ENCODE measurements around the gene BSDC1. TPM values are rescaled to one million over a fixed set of nuclear protein-coding genes. Genes with fewer than 3 reads are reported as not detected.

The BSDC1 gene
- total RNA-seq, 1 donor, result 68.0 TPM

- no peaks in the 10 kb centered on the region for H3K4me1 ChIP-seq (ENCODE audit: insufficient read depth, low read length)
- no peaks in the 10 kb centered on the region for H3K79me2 ChIP-seq (ENCODE audit: insufficient read depth, low read length)
- H2AFZ ChIP-seq (ENCODE audit: low read length), result no peak overlapping the region
- TF ChIP-seq CTCF (IDR thresholded peaks at IDR 0.05; ENCODE audit: extremely low read depth, low read depth, low read length), result no peak
- H3K4me3 ChIP-seq (ENCODE audit: insufficient read depth, low read length), result no peak overlapping the region
- peaks cover 4% of the 10 kb centered on the region for H4K20me1 ChIP-seq (ENCODE audit: insufficient read depth, low read length)
- H3K27me3 ChIP-seq (ENCODE audit: insufficient read depth, low read length), result no peaks in the 10 kb centered on the region
- no peaks in the 10 kb centered on the region for H3K9me3 ChIP-seq (ENCODE audit: low read depth, low read length)
- peak; percentile 39 for DNase-seq (ENCODE audit: insufficient read length, low spot score, missing footprints)
- no peak overlapping the region for H3K4me2 ChIP-seq (ENCODE audit: insufficient read depth, low read length)
- H3K27ac ChIP-seq (ENCODE audit: low read depth, low read length), result no peak overlapping the region
- H3K36me3 ChIP-seq (ENCODE audit: insufficient read depth, low read length), result peaks cover 71% of the 10 kb centered on the region
These were observed 26.2 kb downstream of the BSDC1 start for GRCh38 chr1:32367912-32368635.

GRCh38 chr1:32365445-32365844, 28.8 kb downstream of the BSDC1 start:
- Histone ChIP-seq H3K9me3 (ENCODE audit: low read depth, low read length) (no peaks in the 10 kb centered on the region), H4K20me1 (ENCODE audit: insufficient read depth, low read length) (peaks cover 8% of the 10 kb centered on the region), H3K4me3 (ENCODE audit: insufficient read depth, low read length) (no peak overlapping the region), H3K36me3 (ENCODE audit: insufficient read depth, low read length) (peaks cover 54% of the 10 kb centered on the region), H3K4me1 (ENCODE audit: insufficient read depth, low read length) (peaks cover 8% of the 10 kb centered on the region), H3K27ac (ENCODE audit: low read depth, low read length) (no peak overlapping the region), H2AFZ (ENCODE audit: low read length) (no peak overlapping the region), H3K79me2 (ENCODE audit: insufficient read depth, low read length) (no peaks in the 10 kb centered on the region), H3K27me3 (ENCODE audit: insufficient read depth, low read length) (no peaks in the 10 kb centered on the region), H3K4me2 (ENCODE audit: insufficient read depth, low read length) (no peak overlapping the region)
- peak; percentile 35 for DNase-seq (ENCODE audit: insufficient read length, low spot score, missing footprints)
- no peak for TF ChIP-seq CTCF (IDR thresholded peaks at IDR 0.05; ENCODE audit: extremely low read depth, low read depth, low read length)

DNA sequence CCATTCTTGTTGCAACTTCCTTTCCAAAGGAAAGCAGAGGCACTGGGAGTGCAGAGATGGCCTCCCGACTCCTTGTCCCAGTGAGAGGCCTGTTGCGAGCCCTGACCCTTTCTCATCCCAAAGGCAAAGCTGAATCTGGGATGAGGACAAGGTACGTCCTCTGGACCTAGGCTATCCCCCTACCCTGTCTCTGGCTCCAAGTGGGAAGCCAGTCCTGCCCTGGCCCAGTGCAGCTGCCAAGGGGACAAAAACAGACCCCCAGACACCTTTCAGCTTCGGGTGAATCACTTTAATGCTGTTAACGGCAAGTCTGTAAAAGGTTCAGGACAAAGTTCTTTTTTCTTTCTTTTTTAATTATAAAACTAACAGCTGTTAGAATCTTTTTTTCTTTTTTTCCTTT, 29.4 kb downstream of the BSDC1 start:
- Histone ChIP-seq H3K4me2 (ENCODE audit: insufficient read depth, low read length) (no peak overlapping the region), H4K20me1 (ENCODE audit: insufficient read depth, low read length) (peaks cover 8% of the 10 kb centered on the region), H2AFZ (ENCODE audit: low read length) (no peak overlapping the region), H3K4me1 (ENCODE audit: insufficient read depth, low read length) (peaks cover 8% of the 10 kb centered on the region), H3K27ac (ENCODE audit: low read depth, low read length) (no peak overlapping the region), H3K79me2 (ENCODE audit: insufficient read depth, low read length) (no peaks in the 10 kb centered on the region), H3K27me3 (ENCODE audit: insufficient read depth, low read length) (no peaks in the 10 kb centered on the region), H3K36me3 (ENCODE audit: insufficient read depth, low read length) (peaks cover 54% of the 10 kb centered on the region), H3K9me3 (ENCODE audit: low read depth, low read length) (no peaks in the 10 kb centered on the region), H3K4me3 (ENCODE audit: insufficient read depth, low read length) (no peak overlapping the region)
- no peak for TF ChIP-seq CTCF (IDR thresholded peaks at IDR 0.05; ENCODE audit: extremely low read depth, low read depth, low read length)
- peak; percentile 66 for DNase-seq (ENCODE audit: insufficient read length, low spot score, missing footprints)

GRCh38 chr1:32363713-32364112, 30.5 kb downstream of the BSDC1 start:
- H3K36me3 ChIP-seq (ENCODE audit: insufficient read depth, low read length), result peaks cover 48% of the 10 kb centered on the region
- no peaks in the 10 kb centered on the region for H3K79me2 ChIP-seq (ENCODE audit: insufficient read depth, low read length)
- TF ChIP-seq CTCF (IDR thresholded peaks at IDR 0.05; ENCODE audit: extremely low read depth, low read depth, low read length), result no peak
- peaks cover 8% of the 10 kb centered on the region for H4K20me1 ChIP-seq (ENCODE audit: insufficient read depth, low read length)
- H3K9me3 ChIP-seq (ENCODE audit: low read depth, low read length), result no peaks in the 10 kb centered on the region
- no peak overlapping the region for H2AFZ ChIP-seq (ENCODE audit: low read length)
- peaks cover 8% of the 10 kb centered on the region for H3K4me1 ChIP-seq (ENCODE audit: insufficient read depth, low read length)
- no peaks in the 10 kb centered on the region for H3K27me3 ChIP-seq (ENCODE audit: insufficient read depth, low read length)
- H3K4me2 ChIP-seq (ENCODE audit: insufficient read depth, low read length), result no peak overlapping the region
- H3K4me3 ChIP-seq (ENCODE audit: insufficient read depth, low read length), result no peak overlapping the region
- DNase-seq (ENCODE audit: insufficient read length, low spot score, missing footprints), result peak; percentile 83
- no peak overlapping the region for H3K27ac ChIP-seq (ENCODE audit: low read depth, low read length)

Data from osteoblast (primary cell).